Retina (tissue), 1 donor: Measurements from ENCODE around the gene LSR.
"Not testable (repeated sequence)": the region's sequence is repeated elsewhere in the genome, so short reads cannot be mapped to it uniquely, and the experiment has no call there.

Source experiments
- DNase-seq: peaks from one replicate; pipeline ENCODE4 v3.0.0-alpha.2; 2016

The LSR gene

GRCh38 chr19:35219008-35219407, 29.8 kb upstream of the LSR start:
- no peak for DNase-seq

GRCh38 chr19:35220315-35220921, 28.4 kb upstream of the LSR start:
- DNase-seq, result no peak

- DNase-seq, result not testable (repeated sequence)
Observed at GRCh38 chr19:35220973-35221590, 27.7 kb upstream of the LSR start.

GRCh38 chr19:35222373-35223015, 26.3 kb upstream of the LSR start:
- DNase-seq, result no peak

- no peak for DNase-seq
Observed at GRCh38 chr19:35223084-35223790, 25.6 kb upstream of the LSR start.

- no peak for DNase-seq
Observed at GRCh38 chr19:35223862-35224505, 24.8 kb upstream of the LSR start.

GRCh38 chr19:35224681-35225571, 23.9 kb upstream of the LSR start:
- peak; percentile 32 for DNase-seq

- no peak for DNase-seq
Observed at GRCh38 chr19:35225951-35226350, 22.9 kb upstream of the LSR start.

- DNase-seq, result no peak
Observed at GRCh38 chr19:35226748-35227147, 22.1 kb upstream of the LSR start.

GRCh38 chr19:35228177-35228930, 20.4 kb upstream of the LSR start, which contains the start of gene FAM187B:
TSS of gene FAM187B (minus strand) at chr19:35228739. CDS start at chr19:35228680, 59 bp downstream.
- DNase-seq, result no peak

- DNase-seq, result no peak
Observed at GRCh38 chr19:35229601-35230000, 19.2 kb upstream of the LSR start.

GRCh38 chr19:35231956-35232645, 16.7 kb upstream of the LSR start:
- DNase-seq, result no peak

GRCh38 chr19:35232912-35233311, 15.9 kb upstream of the LSR start:
- no peak for DNase-seq

GRCh38 chr19:35236638-35237400, 12.0 kb upstream of the LSR start:
- DNase-seq, result no peak

- not testable (repeated sequence) for DNase-seq
Observed at GRCh38 chr19:35239597-35239996, 9.2 kb upstream of the LSR start.

GRCh38 chr19:35240327-35240726, 8.5 kb upstream of the LSR start:
- DNase-seq, result no peak

GRCh38 chr19:35241417-35241816, 7.4 kb upstream of the LSR start:
- DNase-seq, result no peak

- DNase-seq, result no peak
Observed at GRCh38 chr19:35246466-35247092, 2.2 kb upstream of the LSR start.
